C4-2B (cell line): ENCODE data around the gene NAGPA.

Experiments used
- CTCF ChIP-seq: fragments of 450-650 bp; conservative IDR thresholded peaks from 2 replicates; pipeline ENCODE4 v1.5.1; 2017; ENCODE audit warnings: mild to moderate bottlenecking
- ZFX ChIP-seq: fragments of 450-650 bp; IDR thresholded peaks from 2 replicates; pipeline ENCODE4 v1.6.1; 2017

GRCh38 chr16:5034167-5034523 lies 410 bp upstream of the NAGPA start:
- TF ChIP-seq CTCF = no peak
- TF ChIP-seq ZFX = no peak
